Lung (tissue), 12 donors: ENCODE results near the gene RASGRP3. TPM values are rescaled to one million over a fixed set of nuclear protein-coding genes. Genes with fewer than 3 reads are reported as not detected.

Source experiments
- ATAC-seq: fragments of 200-7000 bp; cut with Tn5 transposase; one replicate; pipeline ENCODE4 v1.9.1; 2020; ENCODE audit warnings: moderate number of reproducible peaks; ENCODE audit not compliant: insufficient read depth, low FRiP score
- DNase-seq, 3 donors: peaks; one replicate each; pipeline ENCODE4 v3.0.0-alpha.2; 2013 to 2017
- H3K27ac ChIP-seq, 2 donors: one replicate each; pipeline ENCODE4 v1.5.1; 2013; ENCODE audit warnings: mild to moderate bottlenecking in 2 of 2, moderate library complexity in 2 of 2, control low read depth in 1 of 2, inconsistent platforms in 1 of 2, low read depth in 1 of 2, low read length in 1 of 2
- H3K27me3 ChIP-seq, 3 donors: one replicate each; pipeline ENCODE4 v1.5.1; 2013; ENCODE audit warnings: low read length in 2 of 3; ENCODE audit not compliant: control insufficient read depth in 3 of 3, insufficient read depth in 3 of 3
- H3K36me3 ChIP-seq, 4 donors: one replicate each; pipeline ENCODE4 v1.5.1; 2013; ENCODE audit warnings: low read length in 4 of 4, mild to moderate bottlenecking in 1 of 4, moderate library complexity in 1 of 4; ENCODE audit not compliant: control insufficient read depth in 4 of 4, insufficient read depth in 4 of 4
- H3K4me1 ChIP-seq, 5 donors: one replicate each; pipeline ENCODE4 v1.5.1; 2013; ENCODE audit warnings: low read length in 5 of 5, mild to moderate bottlenecking in 2 of 5, moderate library complexity in 1 of 5; ENCODE audit not compliant: control insufficient read depth in 5 of 5, insufficient read depth in 5 of 5
- H3K4me3 ChIP-seq: one replicate; pipeline ENCODE4 v1.5.1; 2013; ENCODE audit warnings: mild to moderate bottlenecking, control low read depth, moderate library complexity
- H3K9ac ChIP-seq, 2 donors: one replicate each; pipeline ENCODE4 v1.5.1; 2013; ENCODE audit warnings: low read length in 2 of 2, control low read depth in 1 of 2; ENCODE audit not compliant: insufficient read depth in 1 of 2
- H3K9me3 ChIP-seq, 4 donors: one replicate each; pipeline ENCODE4 v1.5.1; 2013; ENCODE audit warnings: low read length in 3 of 4, mild to moderate bottlenecking in 1 of 4, moderate library complexity in 1 of 4; ENCODE audit not compliant: control insufficient read depth in 4 of 4, insufficient read depth in 3 of 4
- WGBS, 2 donors: extraction: QIAGEN DNeasy Blood & Tissue Kit; methylation state at CpG; one replicate each; pipeline ENCODE4 v1.1.7; 2013; 5-methylcytosine and 5-hydroxymethylcytosine counted together
- polyA plus RNA-seq, 2 donors: library from polyadenylated mRNA; stranded (reverse); fragments of 200-250 nt; gene quantifications; one replicate each; pipeline ENCODE4 v1.2.1, GENCODE V29; 2013
- total RNA-seq, 2 donors: library from RNA; depleted of rRNA in 1 of 2; stranded (reverse); fragments of >200 nt in 1 of 2; gene quantifications; one replicate each; pipeline ENCODE4 v1.2.1, GENCODE V29; 2014 to 2021
- TF ChIP-seq, protein P1 (sequence below): IDR thresholded peaks from 2 replicates; pipeline ENCODE4 v1.5.1; 2012; ENCODE audit warnings: mild to moderate bottlenecking; ENCODE audit errors: control extremely low read depth, extremely low read depth
- donor health status: control.
- donor health status: control.
- donor health status: Bipolar disorder and iron deficiency.
- donor health status: healthy.
- donor health status: DM: yes; HTN: yes; CAD: no.

The RASGRP3 gene
- total and polyA plus RNA-seq, 4 donors = 3.6 to 36.6 (median 10.5) TPM

DNA sequence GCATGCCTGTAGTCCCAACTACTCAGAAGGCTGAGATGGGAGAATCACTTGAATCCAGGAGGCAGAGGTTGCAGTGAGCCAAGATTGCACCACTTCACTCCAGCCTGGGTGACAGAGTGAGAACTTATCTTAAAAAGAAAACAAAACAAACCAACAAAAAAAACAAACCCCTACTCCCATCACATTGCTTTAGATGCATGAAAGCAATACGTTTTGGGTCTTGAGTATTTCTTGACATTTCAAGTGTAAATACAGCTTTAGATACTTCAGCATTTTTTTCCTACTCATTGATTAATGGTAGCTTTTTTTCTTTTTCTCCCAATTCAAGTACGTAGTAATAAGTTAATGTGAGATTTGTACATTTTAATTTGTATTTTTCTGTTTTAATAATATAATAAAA lies 20.3 kb downstream of the RASGRP3 start:
- 22 to 28% methylated on average over 2 of the region's 2 CpGs for WGBS, 2 donors
- ATAC-seq (no peak), DNase-seq (no peak)
- H3K4me1 ChIP-seq = peaks cover 0 to 24% (median 0%) of the 10 kb centered on the region in 5 donors
- H3K27ac ChIP-seq = no peak overlapping the region
- H3K4me3 ChIP-seq = no peak overlapping the region
- TF ChIP-seq, protein P1, sequence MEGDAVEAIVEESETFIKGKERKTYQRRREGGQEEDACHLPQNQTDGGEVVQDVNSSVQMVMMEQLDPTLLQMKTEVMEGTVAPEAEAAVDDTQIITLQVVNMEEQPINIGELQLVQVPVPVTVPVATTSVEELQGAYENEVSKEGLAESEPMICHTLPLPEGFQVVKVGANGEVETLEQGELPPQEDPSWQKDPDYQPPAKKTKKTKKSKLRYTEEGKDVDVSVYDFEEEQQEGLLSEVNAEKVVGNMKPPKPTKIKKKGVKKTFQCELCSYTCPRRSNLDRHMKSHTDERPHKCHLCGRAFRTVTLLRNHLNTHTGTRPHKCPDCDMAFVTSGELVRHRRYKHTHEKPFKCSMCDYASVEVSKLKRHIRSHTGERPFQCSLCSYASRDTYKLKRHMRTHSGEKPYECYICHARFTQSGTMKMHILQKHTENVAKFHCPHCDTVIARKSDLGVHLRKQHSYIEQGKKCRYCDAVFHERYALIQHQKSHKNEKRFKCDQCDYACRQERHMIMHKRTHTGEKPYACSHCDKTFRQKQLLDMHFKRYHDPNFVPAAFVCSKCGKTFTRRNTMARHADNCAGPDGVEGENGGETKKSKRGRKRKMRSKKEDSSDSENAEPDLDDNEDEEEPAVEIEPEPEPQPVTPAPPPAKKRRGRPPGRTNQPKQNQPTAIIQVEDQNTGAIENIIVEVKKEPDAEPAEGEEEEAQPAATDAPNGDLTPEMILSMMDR = no peak
- no peak overlapping the region for H3K9ac ChIP-seq
- no peaks in the 10 kb centered on the region for H3K36me3 ChIP-seq
- no peaks in the 10 kb centered on the region for H3K9me3 ChIP-seq
- H3K27me3 ChIP-seq = no peaks in the 10 kb centered on the region

DNA sequence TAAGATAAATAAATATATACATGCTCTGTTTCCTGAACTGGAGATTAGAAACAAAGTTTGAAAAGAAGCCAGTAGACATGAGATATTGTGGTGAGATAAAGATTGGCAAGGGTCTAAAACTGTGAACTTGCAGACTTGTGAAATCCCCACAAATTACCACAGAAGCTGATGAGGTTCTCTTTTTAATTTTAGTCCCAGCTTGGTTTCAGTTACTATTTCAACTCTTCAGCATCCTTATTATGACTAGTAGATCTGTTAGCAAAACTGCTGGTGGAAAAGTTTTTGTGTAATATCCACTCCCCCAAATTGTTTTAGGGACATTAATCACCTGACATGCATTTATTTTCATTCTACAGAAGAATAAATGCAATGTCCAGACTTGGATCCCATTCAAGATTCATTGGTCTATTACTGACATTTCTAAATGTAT lies 20.8 kb downstream of the RASGRP3 start:
- Histone ChIP-seq H3K9ac (no peak overlapping the region), H3K4me1 (peaks cover 0 to 21% (median 0%) of the 10 kb centered on the region in 5 donors), H3K4me3 (no peak overlapping the region), H3K36me3 (no peaks in the 10 kb centered on the region), H3K9me3 (no peaks in the 10 kb centered on the region), H3K27me3 (no peaks in the 10 kb centered on the region), H3K27ac (no peak overlapping the region)
- TF ChIP-seq, protein P1 = no peak
- ATAC-seq (no peak), DNase-seq (no peak)

GRCh38 chr2:33498291-33498956 lies 22.0 kb downstream of the RASGRP3 start:
- DNase-seq = no peak
- Histone ChIP-seq H3K9me3 (no peaks in the 10 kb centered on the region), H3K4me3 (no peak overlapping the region), H3K4me1 (peaks cover 0 to 17% (median 0%) of the 10 kb centered on the region in 5 donors), H3K36me3 (no peaks in the 10 kb centered on the region), H3K9ac (no peak overlapping the region), H3K27me3 (no peaks in the 10 kb centered on the region), H3K27ac (no peak overlapping the region)
- WGBS, 2 donors = 66 to 76% methylated on average over 5 of the region's 5 CpGs
- TF ChIP-seq, protein P1 = no peak
- no peak for ATAC-seq

- H3K4me3 ChIP-seq = no peak overlapping the region
- 81 to 84% methylated on average over 5 of the region's 5 CpGs for WGBS, 2 donors
- peaks cover 0 to 11% (median 0%) of the 10 kb centered on the region in 5 donors for H3K4me1 ChIP-seq
- TF ChIP-seq, protein P1 = no peak
- ATAC-seq (no peak), DNase-seq (no peak)
- H3K9me3 ChIP-seq = no peaks in the 10 kb centered on the region
- no peak overlapping the region for H3K9ac ChIP-seq
- no peak overlapping the region for H3K27ac ChIP-seq
- H3K27me3 ChIP-seq = no peaks in the 10 kb centered on the region
- no peaks in the 10 kb centered on the region for H3K36me3 ChIP-seq
Observed at GRCh38 chr2:33500177-33500576, 23.7 kb downstream of the RASGRP3 start.
